Tongue (tissue), 2 donors: Measurements from ENCODE around the gene CABP1. TPM values are rescaled to one million over a fixed set of nuclear protein-coding genes. Genes with fewer than 3 reads are reported as not detected.
"Not testable (repeated sequence)": the region's sequence is repeated elsewhere in the genome, so short reads cannot be mapped to it uniquely, and the experiment has no call there.

Experiments used
- DNase-seq: peaks from one replicate; pipeline ENCODE4 v3.0.0-alpha.2; 2015
- total RNA-seq: library from RNA; depleted of rRNA; stranded (reverse); fragments of >200 nt; gene quantifications from one replicate; pipeline ENCODE4 v1.2.3, GENCODE V29; 2014

The CABP1 gene
- total RNA-seq, 1 donor from 2014 or later: 0.51 TPM

- DNase-seq: no peak
These were observed 27.9 kb downstream of the CABP1 start for GRCh38 chr12:120668091-120668867.

- peak; percentile 75 for DNase-seq
These were observed 28.7 kb downstream of the CABP1 start for GRCh38 chr12:120668868-120669840.

- not testable (repeated sequence) for DNase-seq
These were observed 29.8 kb downstream of the CABP1 start for GRCh38 chr12:120670237-120670636.

GRCh38 chr12:120670667-120671066 is 30.2 kb downstream of the CABP1 start:
- no peak for DNase-seq

GRCh38 chr12:120674097-120674636 is 33.7 kb downstream of the CABP1 start:
- no peak for DNase-seq

GRCh38 chr12:120677765-120678473 is 37.5 kb downstream of the CABP1 start:
- DNase-seq: no peak

- no peak for DNase-seq
These were observed 38.1 kb downstream of the CABP1 start for GRCh38 chr12:120678572-120678971.

GRCh38 chr12:120680165-120680738 is 39.8 kb downstream of the CABP1 start:
- DNase-seq: no peak

GRCh38 chr12:120684523-120684932 is 44.1 kb downstream of the CABP1 start:
- no peak for DNase-seq

GRCh38 chr12:120685522-120685921 is 45.1 kb downstream of the CABP1 start:
- no peak for DNase-seq

GRCh38 chr12:120686151-120686689 is 45.8 kb downstream of the CABP1 start:
- DNase-seq: peak; percentile 97

- DNase-seq: peak; percentile 99
These were observed 46.5 kb downstream of the CABP1 start, which contains the start of gene MLEC for GRCh38 chr12:120686690-120687577. Gene MLEC (plus strand): TSS chr12:120687149. CDS start chr12:120687297, 148 bp downstream.

- peak; percentile 20 for DNase-seq
These were observed 47.3 kb downstream of the CABP1 start for GRCh38 chr12:120687578-120688289.

- DNase-seq: peak; percentile 25
These were observed 48.2 kb downstream of the CABP1 start for GRCh38 chr12:120688527-120689071.

- DNase-seq: no peak
These were observed 49.1 kb downstream of the CABP1 start for GRCh38 chr12:120689397-120690082.

- DNase-seq: no peak
These were observed 49.6 kb downstream of the CABP1 start for GRCh38 chr12:120690083-120690450.

- no peak for DNase-seq
These were observed 50.6 kb downstream of the CABP1 start for GRCh38 chr12:120690978-120691377.

GRCh38 chr12:120692524-120693033 is 52.2 kb downstream of the CABP1 start:
- DNase-seq: no peak
